ENCODE results near the gene COLEC12.

DNA sequence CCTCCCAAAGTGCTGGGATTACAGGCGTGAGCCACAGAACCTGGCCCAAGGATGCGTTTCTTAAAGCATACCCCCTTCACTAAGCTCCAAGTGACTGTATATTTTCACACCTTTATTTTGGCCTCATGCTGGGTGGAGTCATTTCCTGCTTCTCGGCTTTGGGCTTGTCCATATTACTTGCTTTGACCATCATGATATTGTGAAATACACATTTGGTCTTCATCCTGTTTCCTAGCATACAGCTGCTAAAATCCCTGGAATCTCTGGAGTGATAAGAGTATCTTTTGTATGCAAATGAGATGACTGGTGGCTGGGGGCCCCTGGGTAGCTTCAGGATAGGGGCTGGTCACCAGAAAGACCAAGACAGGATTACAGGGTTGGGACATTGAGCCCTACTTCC lies 17.6 kb upstream of the COLEC12 start:
- TF ChIP-seq, protein P1, sequence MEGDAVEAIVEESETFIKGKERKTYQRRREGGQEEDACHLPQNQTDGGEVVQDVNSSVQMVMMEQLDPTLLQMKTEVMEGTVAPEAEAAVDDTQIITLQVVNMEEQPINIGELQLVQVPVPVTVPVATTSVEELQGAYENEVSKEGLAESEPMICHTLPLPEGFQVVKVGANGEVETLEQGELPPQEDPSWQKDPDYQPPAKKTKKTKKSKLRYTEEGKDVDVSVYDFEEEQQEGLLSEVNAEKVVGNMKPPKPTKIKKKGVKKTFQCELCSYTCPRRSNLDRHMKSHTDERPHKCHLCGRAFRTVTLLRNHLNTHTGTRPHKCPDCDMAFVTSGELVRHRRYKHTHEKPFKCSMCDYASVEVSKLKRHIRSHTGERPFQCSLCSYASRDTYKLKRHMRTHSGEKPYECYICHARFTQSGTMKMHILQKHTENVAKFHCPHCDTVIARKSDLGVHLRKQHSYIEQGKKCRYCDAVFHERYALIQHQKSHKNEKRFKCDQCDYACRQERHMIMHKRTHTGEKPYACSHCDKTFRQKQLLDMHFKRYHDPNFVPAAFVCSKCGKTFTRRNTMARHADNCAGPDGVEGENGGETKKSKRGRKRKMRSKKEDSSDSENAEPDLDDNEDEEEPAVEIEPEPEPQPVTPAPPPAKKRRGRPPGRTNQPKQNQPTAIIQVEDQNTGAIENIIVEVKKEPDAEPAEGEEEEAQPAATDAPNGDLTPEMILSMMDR (IDR thresholded peaks at IDR 0.05), result no peak
- no peak for TF ChIP-seq POLR2A (IDR thresholded peaks at IDR 0.05)
